GM19467 (cell line): ENCODE data around the gene DLG2.

Source experiments
- ATAC-seq: cut with Tn5 transposase; IDR thresholded peaks from one replicate; pipeline ENCODE4 v1.9.1; 2021; ENCODE audit warnings: mild to moderate bottlenecking, moderate library complexity; ENCODE audit not compliant: unreplicated experiment

Gene DLG2

GRCh38 chr11:84091212-84091986 lies 1535.7 kb downstream of the DLG2 start:
- no peak for ATAC-seq

- no peak for ATAC-seq
Measured at GRCh38 chr11:84089072-84090057, 1537.8 kb downstream of the DLG2 start.

DNA sequence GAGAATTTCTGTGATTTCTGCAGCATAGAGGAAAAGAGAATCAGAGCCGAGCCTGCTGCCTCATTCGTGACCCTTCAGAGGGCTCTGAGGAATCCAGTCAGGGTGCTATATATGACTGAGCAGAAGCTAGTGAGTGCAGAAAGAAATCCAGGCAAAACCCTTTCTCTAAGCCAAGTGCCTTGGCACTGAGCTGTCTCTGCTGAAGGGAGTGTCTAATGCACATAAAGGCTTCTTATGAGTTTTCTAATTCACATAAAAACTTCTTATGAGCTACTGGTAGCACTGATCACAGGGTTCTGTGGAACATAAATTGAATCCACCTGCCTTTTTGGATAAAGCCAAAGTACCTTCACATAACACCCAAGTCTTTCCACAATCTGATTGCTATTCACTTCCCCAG lies 1555.3 kb downstream of the DLG2 start:
- ATAC-seq, result no peak

- no peak for ATAC-seq
Measured at GRCh38 chr11:84069048-84069447, 1558.1 kb downstream of the DLG2 start.

- no peak for ATAC-seq
Measured at GRCh38 chr11:84061726-84062125, 1565.4 kb downstream of the DLG2 start.

GRCh38 chr11:84056653-84057376 lies 1570.3 kb downstream of the DLG2 start:
- no peak for ATAC-seq

DNA sequence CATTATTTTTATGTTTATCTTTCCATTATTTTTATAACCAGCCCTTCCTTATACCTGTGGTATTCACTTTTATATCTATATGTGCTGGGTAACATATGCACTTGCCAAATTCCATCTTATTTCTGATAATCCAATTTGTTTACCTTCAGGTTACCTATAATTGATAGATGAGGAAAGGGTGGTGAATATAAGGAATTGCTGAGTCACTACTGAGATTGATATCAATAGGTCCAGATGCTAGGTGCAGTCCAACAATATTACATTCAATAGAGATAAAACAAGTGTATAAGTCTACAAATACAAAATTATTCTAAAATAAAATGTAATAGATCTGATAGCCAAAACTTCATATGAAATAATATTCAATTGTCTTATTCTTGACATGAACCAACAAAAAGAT lies 1582.0 kb downstream of the DLG2 start:
- ATAC-seq, result no peak

- no peak for ATAC-seq
Measured at GRCh38 chr11:84044706-84045105, 1582.4 kb downstream of the DLG2 start.

GRCh38 chr11:84036664-84037194 lies 1590.4 kb downstream of the DLG2 start:
- no peak for ATAC-seq

- ATAC-seq, result no peak
Measured at GRCh38 chr11:84035645-84036044, 1591.5 kb downstream of the DLG2 start.

- ATAC-seq, result no peak
Measured at GRCh38 chr11:84034484-84034883, 1592.7 kb downstream of the DLG2 start.

DNA sequence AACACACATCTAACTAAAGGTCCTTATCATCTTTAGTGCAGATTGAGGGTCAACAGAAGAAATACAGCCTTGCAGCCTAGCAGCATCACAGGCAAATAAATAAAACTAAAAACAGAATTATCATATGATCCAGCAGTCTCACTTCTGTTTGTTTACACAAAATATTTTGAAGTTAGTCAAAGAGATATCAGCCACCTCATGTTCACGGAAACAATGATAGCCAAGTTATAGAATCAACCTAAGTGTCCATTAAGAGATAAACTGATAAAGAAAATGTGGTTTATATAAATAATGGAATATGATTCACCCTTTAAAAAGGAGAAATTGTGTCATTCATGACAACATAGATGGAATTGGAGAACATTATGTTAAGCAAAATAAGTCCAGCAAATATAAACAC lies 1602.9 kb downstream of the DLG2 start:
- no peak for ATAC-seq

DNA sequence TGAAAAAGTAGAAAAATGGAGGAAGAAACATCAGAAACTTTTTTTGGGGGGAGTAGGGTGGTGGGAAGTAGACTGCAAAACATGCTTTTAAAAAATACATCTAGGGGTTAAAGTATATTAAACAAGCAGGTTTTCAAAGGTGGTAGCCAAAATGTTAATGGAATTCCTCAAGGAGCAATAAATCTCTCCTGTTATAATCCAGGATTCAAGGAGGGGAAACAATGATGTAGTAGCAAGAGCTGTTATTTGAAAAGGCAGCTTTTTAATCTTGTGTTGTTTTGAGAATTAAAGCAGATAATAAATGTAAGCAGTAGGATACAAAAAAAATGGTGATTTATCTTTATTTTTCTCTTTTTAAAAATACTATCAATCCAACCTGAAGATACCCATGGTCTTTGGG lies 1604.4 kb downstream of the DLG2 start:
- ATAC-seq, result no peak

DNA sequence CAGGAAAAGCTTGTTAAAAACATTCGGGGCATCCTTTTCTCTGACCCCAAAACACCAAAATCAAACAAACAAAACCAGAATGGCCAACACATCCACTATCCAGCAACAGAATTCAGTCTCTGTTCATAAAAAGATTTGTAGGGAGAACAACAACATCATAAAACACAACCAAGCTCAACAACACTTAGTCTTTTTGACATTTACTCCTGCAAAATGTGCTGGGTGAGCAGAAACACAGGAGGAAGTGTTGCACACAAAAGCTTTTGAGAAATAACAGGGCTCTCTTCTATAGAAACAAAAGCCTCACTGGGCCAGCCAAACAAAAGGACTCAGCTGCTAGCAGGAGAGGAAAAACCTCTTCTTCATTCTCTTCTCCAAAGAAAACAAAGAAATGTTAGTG lies 1604.9 kb downstream of the DLG2 start:
- ATAC-seq, result no peak

GRCh38 chr11:84021291-84021690 lies 1605.9 kb downstream of the DLG2 start:
- no peak for ATAC-seq

DNA sequence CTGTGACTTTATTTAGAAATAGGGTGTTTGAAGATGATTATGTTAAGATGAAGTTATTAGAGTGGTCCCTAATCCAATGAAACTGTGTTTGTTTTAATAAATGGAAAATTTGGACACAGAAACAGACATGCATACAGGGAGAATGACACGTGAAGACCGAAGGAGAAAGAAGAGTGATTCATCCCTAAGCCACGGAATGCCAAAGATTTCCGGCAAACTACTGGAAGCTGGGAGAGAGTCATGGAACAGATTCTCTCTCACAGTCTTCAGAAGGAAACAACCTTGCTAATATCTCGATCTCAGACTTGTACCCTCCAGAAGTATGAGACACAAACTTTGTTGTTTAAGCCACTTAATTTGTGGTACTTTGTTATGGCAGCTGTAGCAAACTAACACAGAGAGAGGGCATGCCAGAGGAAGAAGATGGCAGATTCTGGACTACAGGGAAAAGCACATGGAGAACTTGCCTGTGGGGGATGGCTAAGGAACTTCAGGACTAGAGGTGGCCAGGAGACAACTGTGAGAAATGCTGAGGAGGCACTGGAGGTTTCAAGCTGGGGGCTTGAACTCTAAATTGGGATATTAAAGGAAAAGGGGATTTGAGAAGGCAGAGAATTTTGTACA lies 1607.5 kb downstream of the DLG2 start:
- no peak for ATAC-seq

DNA sequence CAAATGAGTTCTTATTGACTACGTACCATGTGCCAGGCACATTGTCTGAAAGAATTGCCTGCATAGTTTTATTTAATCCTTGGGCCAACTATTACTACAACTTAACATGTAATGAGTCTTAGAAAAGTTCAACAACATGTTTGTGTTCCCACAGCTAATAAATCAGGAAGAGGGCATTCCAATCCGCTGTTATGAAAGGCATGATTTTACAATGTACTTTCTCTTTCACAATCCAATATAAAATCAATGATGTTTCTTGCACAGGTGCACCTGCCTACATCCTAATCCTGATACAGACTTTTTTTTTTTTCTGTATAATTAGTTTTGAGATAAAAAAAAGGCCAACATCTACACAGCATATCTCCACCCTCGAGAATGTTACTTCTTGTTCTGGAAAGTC lies 1612.6 kb downstream of the DLG2 start:
- ATAC-seq, result no peak

GRCh38 chr11:84012171-84012826 lies 1614.8 kb downstream of the DLG2 start:
- ATAC-seq, result no peak

DNA sequence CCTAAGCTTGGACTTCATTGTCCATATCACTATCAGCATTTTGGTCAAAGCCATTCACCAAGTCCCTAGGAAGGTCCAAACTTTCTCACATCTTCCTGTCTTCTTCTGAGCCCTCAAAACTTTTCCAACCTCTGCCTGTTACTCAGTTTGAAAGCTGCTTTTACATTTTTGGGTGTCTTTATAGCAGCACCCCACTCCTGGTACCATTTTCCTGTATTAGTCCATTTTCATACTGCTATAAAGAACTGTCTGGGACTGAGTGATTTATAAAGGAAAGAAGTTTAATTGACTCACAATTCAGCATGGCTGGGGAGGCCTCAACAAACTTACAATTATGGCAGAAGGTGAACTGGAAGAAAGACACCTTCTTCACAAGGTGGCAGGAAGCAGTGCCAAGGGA lies 1624.0 kb downstream of the DLG2 start:
- ATAC-seq, result no peak

GRCh38 chr11:83998921-83999320 lies 1628.2 kb downstream of the DLG2 start:
- ATAC-seq, result no peak
